OCI-LY7 (cell line): ENCODE data around the gene CYB5R3.

Source experiments
- CTCF ChIP-seq: fragments of 200-600 bp; sonication (generic); conservative IDR thresholded peaks from 2 replicates; pipeline ENCODE4 v1.5.1; 2014; ENCODE audit warnings: mild to moderate bottlenecking, antibody characterized with exemption, low read length, moderate library complexity, mixed read lengths
- EZH2phosphoT487 ChIP-seq: fragments of 200-600 bp; sonication (generic); IDR thresholded peaks from 2 replicates; pipeline ENCODE4 v1.6.1; 2018; ENCODE audit warnings: low read depth, borderline replicate concordance, mild to moderate bottlenecking, mixed run types, antibody characterized with exemption, low read length, moderate library complexity, mixed read lengths

- TF ChIP-seq CTCF (no peak), EZH2phosphoT487 (no peak)
These were observed 3.1 kb downstream of the CYB5R3 start for GRCh38 chr22:42645938-42646568.
